ENCODE results near the gene TNS2. TPM values are rescaled to one million over a fixed set of nuclear protein-coding genes. Genes with fewer than 3 reads are reported as not detected.

TNS2 gene
- total RNA-seq, 1 donor from 2014 or later = 2.5 TPM

DNA sequence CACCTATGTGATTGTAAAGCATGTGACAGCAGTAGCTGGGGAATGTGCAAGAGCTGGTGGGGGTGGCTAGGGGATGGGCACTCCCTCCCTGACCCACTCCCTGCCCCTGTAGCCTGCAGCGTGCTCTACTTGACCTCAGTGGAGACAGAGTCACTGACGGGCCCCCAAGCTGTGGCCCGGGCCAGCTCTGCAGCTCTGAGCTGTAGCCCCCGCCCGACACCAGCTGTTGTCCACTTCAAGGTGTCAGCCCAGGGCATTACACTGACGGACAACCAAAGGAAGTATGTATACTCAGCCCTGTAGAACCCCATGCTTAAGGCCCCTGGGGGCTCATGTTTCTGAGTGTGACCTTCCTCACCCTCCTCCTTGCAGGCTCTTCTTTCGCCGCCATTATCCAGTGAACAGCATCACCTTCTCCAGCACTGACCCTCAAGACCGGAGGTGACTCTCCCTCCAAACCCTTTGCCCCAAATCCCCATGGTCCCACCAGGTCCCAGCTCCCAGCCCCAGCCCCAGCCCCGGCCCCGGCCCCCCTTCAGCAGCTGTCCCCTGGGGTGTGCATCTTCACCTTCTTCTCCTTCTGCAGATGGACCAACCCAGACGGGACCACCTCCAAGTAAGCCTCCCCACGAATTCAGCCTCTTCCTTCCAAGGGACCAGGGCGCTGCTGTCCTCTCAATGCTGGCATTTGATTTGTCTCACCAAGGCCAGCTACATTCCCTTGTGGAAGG, 13.3 kb downstream of the TNS2 start:
- no peaks in the 10 kb centered on the region for H3K9me3 Mint-ChIP-seq (ENCODE audit: unreplicated experiment)
- H3K4me3 Mint-ChIP-seq (ENCODE audit: unreplicated experiment) = no peak overlapping the region
- H3K4me1 Mint-ChIP-seq (ENCODE audit: low read depth, unreplicated experiment) = peaks cover 2% of the 10 kb centered on the region
- H3K27me3 Mint-ChIP-seq (ENCODE audit: unreplicated experiment) = peaks cover 2% of the 10 kb centered on the region
- DNase-seq = no peak
- TF ChIP-seq CTCF (IDR thresholded peaks at IDR 0.05; ENCODE audit: partially characterized antibody, unreplicated experiment) = no peak
- H3K27ac Mint-ChIP-seq (ENCODE audit: unreplicated experiment) = no peak overlapping the region
- H3K36me3 Mint-ChIP-seq (ENCODE audit: unreplicated experiment) = no peaks in the 10 kb centered on the region

GRCh38 chr12:53063708-53064612, 14.1 kb downstream of the TNS2 start:
- no peaks in the 10 kb centered on the region for H3K9me3 Mint-ChIP-seq (ENCODE audit: unreplicated experiment)

DNA sequence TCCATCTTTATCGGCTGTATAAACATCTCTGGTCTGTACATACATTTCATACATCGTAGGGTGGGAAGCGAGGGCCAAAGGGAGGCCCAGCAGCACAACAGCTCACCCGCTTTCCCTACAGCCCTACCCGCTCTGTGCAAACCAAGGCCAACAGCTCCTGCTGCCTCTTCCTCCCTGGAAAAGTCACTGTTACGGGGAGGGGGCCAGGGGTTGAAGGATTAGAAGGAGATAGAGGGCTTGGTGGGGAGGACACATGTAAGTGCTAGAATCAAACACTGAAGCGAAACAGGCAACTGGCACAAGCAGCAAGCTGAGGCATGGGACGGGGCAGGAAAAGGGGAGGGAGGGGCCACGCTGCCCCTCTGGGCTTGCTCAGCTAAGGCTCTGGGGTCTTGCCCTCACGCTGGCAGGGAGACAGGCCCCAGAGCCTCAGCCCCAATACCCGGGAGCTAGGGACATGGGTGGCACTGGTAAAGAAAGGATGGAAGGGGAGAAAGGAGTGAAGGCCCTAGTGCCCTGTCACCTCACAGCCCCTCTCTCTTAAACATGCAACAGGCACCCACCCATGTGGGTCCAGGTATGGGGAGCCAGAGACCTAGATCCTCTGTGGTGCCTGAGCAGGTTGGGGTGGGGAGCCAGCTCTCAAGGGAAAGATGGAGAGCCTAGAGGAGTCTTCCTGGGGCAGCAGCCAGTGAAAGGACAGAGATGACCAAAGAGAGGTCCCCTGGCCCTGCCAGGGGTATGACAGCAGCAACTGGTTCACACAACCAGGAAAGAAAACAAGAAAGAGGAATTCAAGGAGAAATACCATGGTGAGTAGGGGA, 15.0 kb downstream of the TNS2 start:
- TF ChIP-seq CTCF (IDR thresholded peaks at IDR 0.05; ENCODE audit: partially characterized antibody, unreplicated experiment) = no peak
- Mint-ChIP-seq H3K9me3 (ENCODE audit: unreplicated experiment) (no peaks in the 10 kb centered on the region), H3K4me1 (ENCODE audit: low read depth, unreplicated experiment) (peaks cover 2% of the 10 kb centered on the region), H3K27ac (ENCODE audit: unreplicated experiment) (no peak overlapping the region), H3K4me3 (ENCODE audit: unreplicated experiment) (no peak overlapping the region), H3K36me3 (ENCODE audit: unreplicated experiment) (no peaks in the 10 kb centered on the region), H3K27me3 (ENCODE audit: unreplicated experiment) (peaks cover 2% of the 10 kb centered on the region)
- DNase-seq = no peak

More at GRCh38 chr12:53063708-53064612, 14.1 kb downstream of the TNS2 start:
- no peak for TF ChIP-seq CTCF (IDR thresholded peaks at IDR 0.05; ENCODE audit: partially characterized antibody, unreplicated experiment)
- H3K4me1 Mint-ChIP-seq (ENCODE audit: low read depth, unreplicated experiment) = peaks cover 2% of the 10 kb centered on the region
- DNase-seq = no peak
- peaks cover 2% of the 10 kb centered on the region for H3K27me3 Mint-ChIP-seq (ENCODE audit: unreplicated experiment)
- no peaks in the 10 kb centered on the region for H3K36me3 Mint-ChIP-seq (ENCODE audit: unreplicated experiment)
- no peak overlapping the region for H3K4me3 Mint-ChIP-seq (ENCODE audit: unreplicated experiment)
- H3K27ac Mint-ChIP-seq (ENCODE audit: unreplicated experiment) = no peak overlapping the region

- no peak for DNase-seq
- Mint-ChIP-seq H3K27me3 (ENCODE audit: unreplicated experiment) (peaks cover 2% of the 10 kb centered on the region), H3K4me1 (ENCODE audit: low read depth, unreplicated experiment) (peaks cover 2% of the 10 kb centered on the region), H3K4me3 (ENCODE audit: unreplicated experiment) (no peak overlapping the region), H3K9me3 (ENCODE audit: unreplicated experiment) (no peaks in the 10 kb centered on the region), H3K27ac (ENCODE audit: unreplicated experiment) (no peak overlapping the region), H3K36me3 (ENCODE audit: unreplicated experiment) (peaks cover under 1% of the 10 kb centered on the region)
- no peak for TF ChIP-seq CTCF (IDR thresholded peaks at IDR 0.05; ENCODE audit: partially characterized antibody, unreplicated experiment)
Measured at GRCh38 chr12:53065470-53065869, 15.6 kb downstream of the TNS2 start.

Measured in glutamatergic neuron (in vitro differentiated cells).